Measurements from ENCODE around the gene F13A1.
"Not testable (repeated sequence)": the region's sequence is repeated elsewhere in the genome, so short reads cannot be mapped to it uniquely, and the experiment has no call there.

F13A1 gene

GRCh38 chr6:6323352-6323751, 2.9 kb upstream of the F13A1 start:
- intact Hi-C loops (cut with DNase I): no loop called here
- DNase-seq: no peak

GRCh38 chr6:6320901-6321300, 439 bp upstream of the F13A1 start:
- intact Hi-C loops (cut with DNase I): no loop called here
- DNase-seq: no peak

- intact Hi-C loops (cut with DNase I): no loop called here
- peak in 3 of 42 donors; percentile 11 to 46 (median 17) for DNase-seq
Measured at GRCh38 chr6:6317825-6318733, 2.4 kb downstream of the F13A1 start.

GRCh38 chr6:6317386-6317785, 3.1 kb downstream of the F13A1 start:
- intact Hi-C loops (cut with DNase I): no loop called here
- DNase-seq: no peak

GRCh38 chr6:6315660-6316059, 4.8 kb downstream of the F13A1 start:
- peak in 36 of 42 donors; percentile 10 to 82 (median 56) for DNase-seq
- intact Hi-C loops (cut with DNase I): no loop called here

- no peak for DNase-seq
- intact Hi-C loops (cut with DNase I): no loop called here
Measured at GRCh38 chr6:6314596-6314995, 5.9 kb downstream of the F13A1 start.

- no peak for DNase-seq
- intact Hi-C loops (cut with DNase I): no loop called here
Measured at GRCh38 chr6:6312901-6313441, 7.5 kb downstream of the F13A1 start.

- intact Hi-C loops (cut with DNase I): no loop called here
- no peak for DNase-seq
Measured at GRCh38 chr6:6305575-6305974, 14.9 kb downstream of the F13A1 start.

- DNase-seq; intact Hi-C loops (cut with DNase I): not testable (repeated sequence)
Measured at GRCh38 chr6:6300383-6300782, 20.1 kb downstream of the F13A1 start.

- intact Hi-C loops (cut with DNase I): no loop called here
- no peak for DNase-seq
Measured at GRCh38 chr6:6293317-6293716, 27.1 kb downstream of the F13A1 start.

- no peak for DNase-seq
- intact Hi-C loops (cut with DNase I): no loop called here
Measured at GRCh38 chr6:6287415-6287814, 33.0 kb downstream of the F13A1 start.

- DNase-seq: no peak
- intact Hi-C loops (cut with DNase I): no loop called here
Measured at GRCh38 chr6:6285679-6286078, 34.8 kb downstream of the F13A1 start.

- intact Hi-C loops (cut with DNase I): no loop called here
- DNase-seq: no peak
Measured at GRCh38 chr6:6284221-6284966, 36.1 kb downstream of the F13A1 start.

- intact Hi-C loops (cut with DNase I): no loop called here
- DNase-seq: no peak
Measured at GRCh38 chr6:6283746-6284145, 36.7 kb downstream of the F13A1 start.

- no peak for DNase-seq
- intact Hi-C loops (cut with DNase I): no loop called here
Measured at GRCh38 chr6:6282716-6283115, 37.7 kb downstream of the F13A1 start.

- DNase-seq: no peak
- intact Hi-C loops (cut with DNase I): no loop called here
Measured at GRCh38 chr6:6277413-6277812, 43.0 kb downstream of the F13A1 start.

GRCh38 chr6:6270948-6271535, 49.4 kb downstream of the F13A1 start:
- intact Hi-C loops (cut with DNase I): no loop called here
- DNase-seq: no peak

- DNase-seq: no peak
- intact Hi-C loops (cut with DNase I): no loop called here
Measured at GRCh38 chr6:6260196-6260722, 60.2 kb downstream of the F13A1 start.

- intact Hi-C loops (cut with DNase I): no loop called here
- DNase-seq: no peak
Measured at GRCh38 chr6:6256886-6257285, 63.6 kb downstream of the F13A1 start.

- no peak for DNase-seq
- intact Hi-C loops (cut with DNase I): no loop called here
Measured at GRCh38 chr6:6256259-6256658, 64.2 kb downstream of the F13A1 start.
